Measurements from ENCODE around the gene VEGFA. TPM values are rescaled to one million over a fixed set of nuclear protein-coding genes. Genes with fewer than 3 reads are reported as not detected.

The VEGFA gene
- polyA plus RNA-seq, 1 donor, result 198 TPM

GRCh38 chr6:43778976-43779851 lies 9.2 kb downstream of the VEGFA start:
- Histone ChIP-seq H3K9me3 (ENCODE audit: control insufficient read depth, low read depth, low read length) (no peaks in the 10 kb centered on the region), H3K36me3 (ENCODE audit: control insufficient read depth, insufficient read depth, low read length) (peaks cover 94% of the 10 kb centered on the region), H3K27me3 (ENCODE audit: control insufficient read depth, insufficient read depth, low read length) (no peaks in the 10 kb centered on the region), H3K4me3 (ENCODE audit: low read length) (no peak overlapping the region), H3K4me1 (ENCODE audit: control insufficient read depth, insufficient read depth, low read length) (peaks cover 20% of the 10 kb centered on the region), H3K27ac (ENCODE audit: low read length) (no peak overlapping the region)
- DNase-seq, result no peak
- no CpG with 5 or more reads among the region's 12 CpGs for WGBS (ENCODE audit: insufficient coverage, low lambda C conversion rate)

DNA sequence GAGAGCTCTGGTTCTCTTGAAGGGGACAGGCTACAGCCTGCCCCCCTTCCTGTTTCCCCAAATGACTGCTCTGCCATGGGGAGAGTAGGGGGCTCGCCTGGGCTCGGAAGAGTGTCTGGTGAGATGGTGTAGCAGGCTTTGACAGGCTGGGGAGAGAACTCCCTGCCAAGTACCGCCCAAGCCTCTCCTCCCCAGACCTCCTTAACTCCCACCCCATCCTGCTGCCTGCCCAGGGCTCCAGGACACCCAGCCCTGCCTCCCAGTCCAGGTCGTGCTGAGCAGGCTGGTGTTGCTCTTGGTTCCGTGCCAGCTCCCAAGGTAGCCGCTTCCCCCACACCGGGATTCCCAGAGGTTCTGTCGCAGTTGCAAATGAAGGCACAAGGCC lies 9.8 kb downstream of the VEGFA start:
- H3K27ac ChIP-seq (ENCODE audit: low read length), result no peak overlapping the region
- WGBS (ENCODE audit: insufficient coverage, low lambda C conversion rate), result no CpG with 5 or more reads among the region's 8 CpGs
- no peaks in the 10 kb centered on the region for H3K9me3 ChIP-seq (ENCODE audit: control insufficient read depth, low read depth, low read length)
- no peaks in the 10 kb centered on the region for H3K27me3 ChIP-seq (ENCODE audit: control insufficient read depth, insufficient read depth, low read length)
- no peak overlapping the region for H3K4me3 ChIP-seq (ENCODE audit: low read length)
- DNase-seq, result no peak
- H3K36me3 ChIP-seq (ENCODE audit: control insufficient read depth, insufficient read depth, low read length), result peaks cover 99% of the 10 kb centered on the region
- H3K4me1 ChIP-seq (ENCODE audit: control insufficient read depth, insufficient read depth, low read length), result peaks cover 15% of the 10 kb centered on the region

DNA sequence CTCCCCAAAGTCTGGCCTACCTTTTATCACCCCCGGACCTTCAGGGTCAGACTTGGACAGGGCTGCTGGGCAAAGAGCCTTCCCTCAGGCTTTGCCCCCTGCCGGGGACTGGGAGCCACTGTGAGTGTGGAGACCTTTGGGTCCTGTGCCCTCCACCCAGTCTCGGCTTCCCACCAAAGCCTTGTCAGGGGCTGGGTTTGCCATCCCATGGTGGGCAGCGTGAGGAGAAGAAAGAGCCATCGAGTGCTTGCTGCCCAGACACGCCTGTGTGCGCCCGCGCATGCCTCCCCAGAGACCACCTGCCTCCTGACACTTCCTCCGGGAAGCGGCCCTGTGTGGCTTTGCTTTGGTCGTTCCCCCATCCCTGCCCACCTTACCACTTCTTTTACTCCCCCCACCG lies 10.3 kb downstream of the VEGFA start:
- Histone ChIP-seq H3K27me3 (ENCODE audit: control insufficient read depth, insufficient read depth, low read length) (no peaks in the 10 kb centered on the region), H3K27ac (ENCODE audit: low read length) (no peak overlapping the region), H3K9me3 (ENCODE audit: control insufficient read depth, low read depth, low read length) (no peaks in the 10 kb centered on the region), H3K4me3 (ENCODE audit: low read length) (no peak overlapping the region), H3K4me1 (ENCODE audit: control insufficient read depth, insufficient read depth, low read length) (peaks cover 10% of the 10 kb centered on the region), H3K36me3 (ENCODE audit: control insufficient read depth, insufficient read depth, low read length) (peaks cover 99% of the 10 kb centered on the region)
- no CpG with 5 or more reads among the region's 13 CpGs for WGBS (ENCODE audit: insufficient coverage, low lambda C conversion rate)
- DNase-seq, result no peak

GRCh38 chr6:43780941-43781928 lies 11.2 kb downstream of the VEGFA start:
- 100% methylated on average over 2 of the region's 24 CpGs for WGBS (ENCODE audit: insufficient coverage, low lambda C conversion rate)
- H3K36me3 ChIP-seq (ENCODE audit: control insufficient read depth, insufficient read depth, low read length), result peaks cover 96% of the 10 kb centered on the region

DNA sequence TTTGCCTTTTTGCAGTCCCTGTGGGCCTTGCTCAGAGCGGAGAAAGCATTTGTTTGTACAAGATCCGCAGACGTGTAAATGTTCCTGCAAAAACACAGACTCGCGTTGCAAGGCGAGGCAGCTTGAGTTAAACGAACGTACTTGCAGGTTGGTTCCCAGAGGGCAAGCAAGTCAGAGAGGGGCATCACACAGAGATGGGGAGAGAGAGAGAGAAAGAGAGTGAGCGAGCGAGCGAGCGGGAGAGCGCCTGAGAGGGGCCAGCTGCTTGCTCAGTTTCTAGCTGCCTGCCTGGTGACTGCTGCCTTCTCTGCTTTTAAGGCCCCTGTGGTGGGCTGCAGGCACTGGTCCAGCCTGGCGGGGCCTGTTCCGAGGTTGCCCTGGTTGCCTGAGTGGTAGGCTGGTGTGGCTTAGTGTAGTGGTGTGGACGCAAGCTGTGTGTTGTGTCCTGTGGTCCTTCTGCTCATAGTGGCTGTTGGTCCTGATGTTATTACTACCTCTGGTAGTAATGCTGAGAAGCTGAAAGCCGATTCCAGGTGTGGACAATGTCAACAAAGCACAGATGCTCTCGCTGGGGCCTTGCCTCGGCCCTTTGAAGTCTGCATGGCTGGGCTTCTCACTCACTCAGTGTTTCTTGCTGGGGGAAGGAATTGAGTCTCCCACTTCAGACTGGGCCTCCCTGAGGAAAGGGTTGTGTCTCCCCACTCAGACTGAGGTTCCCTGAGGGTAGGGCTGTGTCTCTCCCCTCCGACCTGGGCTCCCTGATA lies 12.1 kb downstream of the VEGFA start:
- Histone ChIP-seq H3K4me3 (ENCODE audit: low read length) (no peak overlapping the region), H3K27ac (ENCODE audit: low read length) (no peak overlapping the region), H3K36me3 (ENCODE audit: control insufficient read depth, insufficient read depth, low read length) (peaks cover 91% of the 10 kb centered on the region), H3K4me1 (ENCODE audit: control insufficient read depth, insufficient read depth, low read length) (no peaks in the 10 kb centered on the region), H3K27me3 (ENCODE audit: control insufficient read depth, insufficient read depth, low read length) (no peaks in the 10 kb centered on the region), H3K9me3 (ENCODE audit: control insufficient read depth, low read depth, low read length) (no peaks in the 10 kb centered on the region)
- 90% methylated on average over 4 of the region's 20 CpGs for WGBS (ENCODE audit: insufficient coverage, low lambda C conversion rate)
- DNase-seq, result no peak

More at GRCh38 chr6:43780941-43781928, 11.2 kb downstream of the VEGFA start:
- Histone ChIP-seq H3K9me3 (ENCODE audit: control insufficient read depth, low read depth, low read length) (no peaks in the 10 kb centered on the region), H3K27ac (ENCODE audit: low read length) (no peak overlapping the region), H3K27me3 (ENCODE audit: control insufficient read depth, insufficient read depth, low read length) (no peaks in the 10 kb centered on the region), H3K4me1 (ENCODE audit: control insufficient read depth, insufficient read depth, low read length) (peaks cover 1% of the 10 kb centered on the region), H3K4me3 (ENCODE audit: low read length) (no peak overlapping the region)
- no peak for DNase-seq

- no peaks in the 10 kb centered on the region for H3K9me3 ChIP-seq (ENCODE audit: control insufficient read depth, low read depth, low read length)
- no peak for DNase-seq
- H3K4me1 ChIP-seq (ENCODE audit: control insufficient read depth, insufficient read depth, low read length), result no peaks in the 10 kb centered on the region
- no peak overlapping the region for H3K4me3 ChIP-seq (ENCODE audit: low read length)
- H3K27me3 ChIP-seq (ENCODE audit: control insufficient read depth, insufficient read depth, low read length), result no peaks in the 10 kb centered on the region
- WGBS (ENCODE audit: insufficient coverage, low lambda C conversion rate), result no CpG with 5 or more reads among the region's 11 CpGs
- H3K36me3 ChIP-seq (ENCODE audit: control insufficient read depth, insufficient read depth, low read length), result peaks cover 83% of the 10 kb centered on the region
- no peak overlapping the region for H3K27ac ChIP-seq (ENCODE audit: low read length)
Observed at GRCh38 chr6:43782764-43783513, 12.9 kb downstream of the VEGFA start.

GRCh38 chr6:43784049-43784855 lies 14.2 kb downstream of the VEGFA start:
- H3K27ac ChIP-seq (ENCODE audit: low read length), result no peak overlapping the region
- H3K36me3 ChIP-seq (ENCODE audit: control insufficient read depth, insufficient read depth, low read length), result peaks cover 69% of the 10 kb centered on the region
- WGBS (ENCODE audit: insufficient coverage, low lambda C conversion rate), result 94% methylated on average over 8 of the region's 26 CpGs
- DNase-seq, result no peak
- H3K4me3 ChIP-seq (ENCODE audit: low read length), result no peak overlapping the region
- H3K9me3 ChIP-seq (ENCODE audit: control insufficient read depth, low read depth, low read length), result no peaks in the 10 kb centered on the region
- no peaks in the 10 kb centered on the region for H3K4me1 ChIP-seq (ENCODE audit: control insufficient read depth, insufficient read depth, low read length)
- H3K27me3 ChIP-seq (ENCODE audit: control insufficient read depth, insufficient read depth, low read length), result no peaks in the 10 kb centered on the region

DNA sequence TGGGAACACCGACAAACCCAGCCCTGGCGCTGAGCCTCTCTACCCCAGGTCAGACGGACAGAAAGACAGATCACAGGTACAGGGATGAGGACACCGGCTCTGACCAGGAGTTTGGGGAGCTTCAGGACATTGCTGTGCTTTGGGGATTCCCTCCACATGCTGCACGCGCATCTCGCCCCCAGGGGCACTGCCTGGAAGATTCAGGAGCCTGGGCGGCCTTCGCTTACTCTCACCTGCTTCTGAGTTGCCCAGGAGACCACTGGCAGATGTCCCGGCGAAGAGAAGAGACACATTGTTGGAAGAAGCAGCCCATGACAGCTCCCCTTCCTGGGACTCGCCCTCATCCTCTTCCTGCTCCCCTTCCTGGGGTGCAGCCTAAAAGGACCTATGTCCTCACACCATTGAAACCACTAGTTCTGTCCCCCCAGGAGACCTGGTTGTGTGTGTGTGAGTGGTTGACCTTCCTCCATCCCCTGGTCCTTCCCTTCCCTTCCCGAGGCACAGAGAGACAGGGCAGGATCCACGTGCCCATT lies 15.3 kb downstream of the VEGFA start:
- Histone ChIP-seq H3K4me3 (ENCODE audit: low read length) (no peak overlapping the region), H3K4me1 (ENCODE audit: control insufficient read depth, insufficient read depth, low read length) (no peaks in the 10 kb centered on the region), H3K27ac (ENCODE audit: low read length) (no peak overlapping the region), H3K36me3 (ENCODE audit: control insufficient read depth, insufficient read depth, low read length) (peaks cover 59% of the 10 kb centered on the region), H3K9me3 (ENCODE audit: control insufficient read depth, low read depth, low read length) (no peaks in the 10 kb centered on the region), H3K27me3 (ENCODE audit: control insufficient read depth, insufficient read depth, low read length) (no peaks in the 10 kb centered on the region)
- WGBS (ENCODE audit: insufficient coverage, low lambda C conversion rate), result no CpG with 5 or more reads among the region's 14 CpGs
- no peak for DNase-seq

DNA sequence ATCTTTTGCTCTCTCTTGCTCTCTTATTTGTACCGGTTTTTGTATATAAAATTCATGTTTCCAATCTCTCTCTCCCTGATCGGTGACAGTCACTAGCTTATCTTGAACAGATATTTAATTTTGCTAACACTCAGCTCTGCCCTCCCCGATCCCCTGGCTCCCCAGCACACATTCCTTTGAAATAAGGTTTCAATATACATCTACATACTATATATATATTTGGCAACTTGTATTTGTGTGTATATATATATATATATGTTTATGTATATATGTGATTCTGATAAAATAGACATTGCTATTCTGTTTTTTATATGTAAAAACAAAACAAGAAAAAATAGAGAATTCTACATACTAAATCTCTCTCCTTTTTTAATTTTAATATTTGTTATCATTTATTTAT lies 15.9 kb downstream of the VEGFA start:
- Histone ChIP-seq H3K27ac (ENCODE audit: low read length) (no peak overlapping the region), H3K27me3 (ENCODE audit: control insufficient read depth, insufficient read depth, low read length) (no peaks in the 10 kb centered on the region), H3K9me3 (ENCODE audit: control insufficient read depth, low read depth, low read length) (no peaks in the 10 kb centered on the region), H3K4me1 (ENCODE audit: control insufficient read depth, insufficient read depth, low read length) (no peaks in the 10 kb centered on the region), H3K36me3 (ENCODE audit: control insufficient read depth, insufficient read depth, low read length) (peaks cover 53% of the 10 kb centered on the region), H3K4me3 (ENCODE audit: low read length) (no peak overlapping the region)
- DNase-seq, result no peak
- WGBS (ENCODE audit: insufficient coverage, low lambda C conversion rate), result 100% methylated on average over 1 of the region's 3 CpGs

Measured in large intestine (tissue), 3 donors.